GM21390 (cell line): ENCODE results near the gene HOOK2.

Source experiments
- ATAC-seq: cut with Tn5 transposase; IDR thresholded peaks from one replicate; pipeline ENCODE4 v1.9.1; 2021; ENCODE audit not compliant: unreplicated experiment

Gene HOOK2

DNA sequence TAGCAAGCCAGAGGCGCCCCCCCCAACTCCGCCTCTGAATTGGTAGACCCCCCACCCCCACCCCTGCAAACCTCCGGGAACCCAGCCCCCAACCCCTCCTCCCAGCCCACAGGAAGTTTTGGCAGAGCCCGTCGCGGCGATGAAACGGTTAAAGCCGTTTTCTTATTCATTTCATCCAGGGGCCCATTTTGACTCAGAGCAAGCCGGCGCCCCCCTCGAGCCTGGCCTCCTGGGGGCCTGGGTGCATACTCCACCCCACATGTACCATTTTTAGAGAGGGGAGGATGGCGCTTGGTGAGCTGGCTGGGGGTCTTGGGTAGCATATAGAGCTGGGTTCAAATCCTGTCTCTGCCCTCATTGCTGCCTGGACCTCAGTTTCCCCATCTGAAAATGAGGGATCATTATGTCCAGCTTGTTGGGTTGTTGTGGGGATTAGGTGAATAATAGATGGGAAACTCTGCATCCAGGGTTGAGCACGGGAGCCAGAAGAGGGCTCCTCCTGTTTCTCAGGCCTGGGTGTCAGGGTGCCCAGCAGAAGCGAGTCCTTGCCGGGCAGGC is 8.0 kb upstream of the HOOK2 start:
- ATAC-seq: no peak

- ATAC-seq: no peak
Measured at GRCh38 chr19:12782424-12783290, 7.3 kb upstream of the HOOK2 start.

DNA sequence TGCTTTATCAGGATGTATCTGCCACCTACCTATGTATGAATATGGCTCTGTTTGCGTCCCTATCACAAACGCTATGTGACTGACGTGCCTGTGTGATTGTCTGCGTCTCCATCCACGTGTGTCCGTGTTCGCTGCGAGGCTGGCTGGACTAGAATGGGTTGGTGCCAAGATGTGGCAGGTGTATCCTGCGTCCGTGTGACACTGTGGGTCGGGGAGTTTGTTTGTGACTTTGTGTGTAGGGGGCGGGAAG is 6.7 kb upstream of the HOOK2 start:
- no peak for ATAC-seq

DNA sequence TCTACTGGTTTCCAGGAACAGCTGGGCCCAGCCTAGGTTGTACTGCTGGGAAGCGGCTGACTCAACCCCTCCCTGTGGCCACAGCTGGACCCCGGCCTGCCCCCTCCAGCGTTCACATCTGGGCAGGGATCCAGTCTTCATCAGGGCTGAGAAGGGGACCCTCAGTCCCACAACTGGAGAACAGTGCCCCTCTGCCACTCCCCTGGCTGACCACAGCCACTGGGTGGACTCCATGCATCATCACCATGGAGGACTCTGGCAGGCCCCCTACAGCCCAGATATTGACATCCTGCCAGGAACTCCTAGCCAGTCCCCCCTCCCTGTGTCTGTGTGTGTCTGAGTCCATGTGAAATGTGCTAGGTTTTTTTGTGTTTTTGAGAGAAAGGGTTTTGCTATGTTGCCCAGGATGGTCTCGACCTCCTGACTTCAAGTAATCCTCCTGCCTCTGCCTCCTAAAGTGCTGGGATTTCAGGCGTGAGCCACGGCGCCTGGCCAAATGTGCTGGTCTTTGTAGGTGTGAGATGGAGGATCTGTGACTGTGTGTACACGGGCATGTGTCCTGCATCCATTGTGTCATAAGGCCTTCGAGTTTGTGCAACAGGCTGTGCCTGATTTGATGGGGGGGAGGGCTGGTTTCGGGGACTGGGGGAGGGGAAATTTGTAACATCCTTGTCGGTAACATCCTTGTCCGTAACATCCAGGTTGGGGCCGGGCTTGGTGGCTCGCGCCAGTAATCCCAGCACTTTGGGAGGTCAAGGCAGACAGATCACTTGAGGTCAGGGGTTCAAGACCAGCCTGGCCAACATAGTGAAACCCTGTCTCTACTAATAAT is 4.0 kb upstream of the HOOK2 start:
- ATAC-seq: no peak

GRCh38 chr19:12778905-12779161 is 3.5 kb upstream of the HOOK2 start:
- ATAC-seq: no peak

GRCh38 chr19:12778017-12778904 is 2.9 kb upstream of the HOOK2 start:
- no peak for ATAC-seq

DNA sequence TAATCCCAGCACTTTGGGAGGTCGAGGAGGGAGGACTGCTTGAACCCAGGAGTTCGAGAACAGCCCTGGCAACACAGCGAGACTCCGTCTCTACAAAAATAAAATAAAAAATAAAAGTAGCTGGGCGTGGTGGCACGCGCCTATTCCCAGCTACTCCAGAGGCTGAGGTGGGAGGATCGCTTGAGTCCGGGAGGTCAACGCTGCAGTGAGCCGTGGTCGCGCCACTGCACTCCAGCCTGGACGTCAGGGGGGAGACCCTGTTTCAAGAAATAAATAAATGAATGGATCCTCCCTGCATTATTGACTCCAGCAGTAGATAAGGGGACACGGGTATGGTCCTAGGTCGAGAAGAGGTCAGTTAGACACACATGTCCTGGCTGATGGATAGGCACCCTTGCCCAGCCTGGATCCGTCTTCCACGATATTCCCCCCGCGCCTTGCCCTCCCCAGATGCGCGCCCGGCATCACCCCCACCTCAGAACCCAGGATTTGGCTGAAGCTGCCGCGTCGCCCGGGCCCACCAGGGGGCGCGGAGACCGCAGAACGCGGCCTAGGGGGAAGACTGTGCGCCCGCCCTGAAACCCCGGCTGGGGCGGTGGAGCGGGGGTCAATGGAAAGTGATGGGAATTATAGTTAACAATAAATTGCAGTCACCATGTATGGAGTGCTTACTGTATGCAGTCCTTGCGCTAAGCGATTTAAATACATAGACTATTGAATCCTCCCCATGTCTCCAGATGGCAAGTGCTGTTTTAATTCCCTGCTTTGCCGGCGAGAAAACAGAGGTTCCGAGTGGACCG is 2.1 kb upstream of the HOOK2 start:
- peak; percentile 31 for ATAC-seq

DNA sequence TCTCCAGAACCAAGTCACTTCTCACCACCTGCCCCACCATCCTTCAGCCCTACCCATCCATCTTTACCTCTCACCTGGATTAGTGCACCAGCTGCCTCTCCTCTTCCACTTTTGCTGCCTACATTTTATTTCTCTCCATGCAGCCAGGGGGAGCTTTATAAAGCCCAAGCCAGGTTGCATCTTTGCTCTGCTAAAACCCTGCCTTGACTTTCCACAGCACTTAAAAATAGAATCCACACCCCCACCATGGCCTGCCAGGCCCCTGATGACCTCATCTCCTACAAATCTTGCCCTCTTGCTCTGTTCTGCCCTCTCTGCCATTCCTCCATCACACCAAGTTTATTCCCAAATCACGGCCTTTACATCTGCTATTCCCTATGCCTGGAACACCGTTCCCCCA is 1.8 kb downstream of the HOOK2 start:
- no peak for ATAC-seq

GRCh38 chr19:12772323-12772722 is 3.0 kb downstream of the HOOK2 start:
- ATAC-seq: no peak

GRCh38 chr19:12770922-12771321 is 4.4 kb downstream of the HOOK2 start:
- ATAC-seq: no peak

GRCh38 chr19:12769689-12770088 is 5.7 kb downstream of the HOOK2 start:
- ATAC-seq: no peak

DNA sequence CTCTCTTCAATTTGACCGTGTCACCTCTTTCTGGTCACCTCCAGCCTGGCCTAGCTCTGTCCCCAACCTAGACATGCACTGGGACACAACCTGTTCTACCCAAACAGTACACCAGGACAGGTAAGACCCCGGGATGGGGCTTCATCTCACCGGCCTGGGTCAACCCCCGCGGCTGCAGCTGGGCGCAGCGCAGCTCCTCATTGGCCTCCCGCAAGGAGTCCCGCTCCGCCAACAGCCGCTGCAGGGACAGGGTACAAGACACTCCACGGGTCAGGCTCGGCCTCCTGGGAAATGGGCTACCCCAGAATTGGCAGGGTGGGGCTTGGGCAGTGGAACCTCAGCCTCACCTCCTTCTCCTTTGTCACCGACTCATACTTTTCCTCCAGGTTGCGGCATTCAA is 7.7 kb downstream of the HOOK2 start:
- no peak for ATAC-seq

DNA sequence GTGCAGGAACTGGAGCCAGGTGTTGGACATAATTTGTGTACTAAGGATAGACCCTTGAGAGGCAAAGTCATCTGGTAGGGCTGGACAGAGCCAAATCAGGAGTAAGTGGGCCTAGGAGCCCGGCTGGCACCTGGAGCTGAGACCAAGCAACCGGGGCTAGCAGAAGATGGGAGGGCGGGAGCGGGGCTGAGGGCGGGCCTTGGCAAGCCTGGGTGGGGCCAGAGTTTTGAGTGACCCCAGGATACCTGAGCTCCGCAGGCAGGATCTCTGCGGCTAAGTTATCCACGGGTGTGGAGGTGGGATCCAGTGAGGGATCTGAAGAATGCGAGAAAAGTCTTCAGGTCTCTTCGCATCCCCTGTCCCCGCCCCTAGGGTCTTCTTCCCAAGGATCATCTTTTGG is 8.2 kb downstream of the HOOK2 start:
- no peak for ATAC-seq

- no peak for ATAC-seq
Measured at GRCh38 chr19:12766051-12766521, 9.3 kb downstream of the HOOK2 start.

DNA sequence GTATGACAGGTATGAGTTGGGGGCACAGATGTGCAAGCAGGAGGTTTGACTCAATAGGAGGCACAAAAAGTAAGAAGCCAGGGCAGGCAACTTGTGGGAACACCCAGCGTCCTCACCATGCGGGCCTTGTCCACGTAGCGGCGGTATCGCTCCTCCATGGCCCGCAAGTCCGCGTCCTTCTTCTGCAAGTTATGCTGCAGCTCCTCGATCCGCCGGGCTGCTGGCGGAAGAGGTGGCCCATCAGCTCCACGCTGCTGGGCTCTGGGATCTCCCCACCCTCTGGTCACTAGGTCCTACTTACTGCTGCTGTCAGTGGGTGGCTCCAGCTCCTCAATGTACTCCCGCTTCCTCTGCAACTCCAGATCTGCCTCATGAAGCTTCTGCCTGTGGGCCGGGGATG is 10.7 kb downstream of the HOOK2 start:
- ATAC-seq: no peak

- ATAC-seq: no peak
Measured at GRCh38 chr19:12763100-12763499, 12.3 kb downstream of the HOOK2 start.

DNA sequence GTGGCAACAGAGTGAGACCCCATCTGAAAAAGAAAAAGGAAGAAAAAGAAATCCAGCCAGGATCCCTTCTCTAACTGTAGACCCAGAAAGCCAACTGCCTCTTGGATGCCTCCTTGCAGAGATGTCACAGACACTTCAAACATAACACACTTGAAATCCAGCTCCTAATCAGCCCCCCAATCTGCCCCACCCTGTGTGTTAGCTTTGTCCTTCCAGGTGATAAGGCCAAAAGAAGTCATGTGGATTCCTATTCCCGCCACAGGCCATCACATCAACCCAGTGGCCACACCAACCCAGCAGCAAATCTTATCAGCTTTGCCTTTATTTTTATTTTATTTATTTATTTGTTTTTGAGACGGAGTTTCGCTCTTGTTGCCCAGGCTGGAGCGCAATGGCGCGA is 15.7 kb downstream of the HOOK2 start:
- no peak for ATAC-seq

GRCh38 chr19:12757544-12758274 is 17.6 kb downstream of the HOOK2 start:
- no peak for ATAC-seq

- no peak for ATAC-seq
Measured at GRCh38 chr19:12756150-12756883, 19.0 kb downstream of the HOOK2 start.
